ENCODE results near the gene CFAP97D1. TPM values are rescaled to one million over a fixed set of nuclear protein-coding genes. Genes with fewer than 3 reads are reported as not detected.
A peak's percentile ranks its signal among the peaks of the same experiment; 100 is the strongest.

CFAP97D1 gene
- total RNA-seq, 4 donors from 2014 or later: not detected

- peak overlapping the region in 1 of 4 donors; percentile 16 for H3K4me3 ChIP-seq
- WGBS, 2 donors (ENCODE audit: low coverage in 1 of 2): 2% methylated on average over 29 of the region's 60 CpGs; no CpG with 5 or more reads in 1 of the 2 donors
- H3K27ac ChIP-seq: no peak overlapping the region
- no peaks in the 10 kb centered on the region for H3K36me3 ChIP-seq
- peaks cover 64% of the 10 kb centered on the region for H3K27me3 ChIP-seq
- no peaks in the 10 kb centered on the region for H3K9me3 ChIP-seq
- in situ Hi-C loops (cut with MboI; ENCODE audit: low pct_ligation_motif_present in 1 of 4, low pct_unique_long_range_greater_than_20kb in 1 of 4, low sequenced_read_pairs in 3 of 4): loop anchor here in 2 of 4 donors (10.0 kb wide), 1 partner anchor 51 kb away; no protein-coding TSS in a partner anchor
- intact Hi-C loops (cut with DNase I; ENCODE audit: low total_unique reads): loop anchor here (10.0 kb wide), 1 partner anchor 181 kb away; no protein-coding TSS in a partner anchor
- DNase-seq: no peak
- TF ChIP-seq EP300 (IDR thresholded peaks at IDR 0.05; ENCODE audit: low read depth): no peak
- no peak for TF ChIP-seq POLR2AphosphoS5 (IDR thresholded peaks at IDR 0.05)
- peaks cover 0 to 8% (median 8%) of the 10 kb centered on the region in 4 donors for H3K4me1 ChIP-seq
Observed at GRCh38 chr17:43755389-43755875, 24.8 kb upstream of the CFAP97D1 start.

GRCh38 chr17:43756201-43756600, 24.0 kb upstream of the CFAP97D1 start:
- intact Hi-C loops (cut with DNase I; ENCODE audit: low total_unique reads): loop anchor here (10.0 kb wide), 1 partner anchor 181 kb away; no protein-coding TSS in a partner anchor
- 79 to 84% methylated on average over 2 to 6 of the region's 6 CpGs for WGBS, 2 donors (ENCODE audit: low coverage in 1 of 2)
- Histone ChIP-seq H3K27ac (no peak overlapping the region), H3K4me3 (no peak overlapping the region), H3K9me3 (no peaks in the 10 kb centered on the region), H3K36me3 (no peaks in the 10 kb centered on the region), H3K27me3 (peaks cover 59% of the 10 kb centered on the region), H3K4me1 (peaks cover 0 to 14% (median 10%) of the 10 kb centered on the region in 4 donors)
- DNase-seq: no peak
- in situ Hi-C loops (cut with MboI; ENCODE audit: low pct_ligation_motif_present in 1 of 4, low pct_unique_long_range_greater_than_20kb in 1 of 4, low sequenced_read_pairs in 3 of 4): loop anchor here in 2 of 4 donors (10.0 kb wide), 1 partner anchor 51 kb away; no protein-coding TSS in a partner anchor
- TF ChIP-seq, protein P1, sequence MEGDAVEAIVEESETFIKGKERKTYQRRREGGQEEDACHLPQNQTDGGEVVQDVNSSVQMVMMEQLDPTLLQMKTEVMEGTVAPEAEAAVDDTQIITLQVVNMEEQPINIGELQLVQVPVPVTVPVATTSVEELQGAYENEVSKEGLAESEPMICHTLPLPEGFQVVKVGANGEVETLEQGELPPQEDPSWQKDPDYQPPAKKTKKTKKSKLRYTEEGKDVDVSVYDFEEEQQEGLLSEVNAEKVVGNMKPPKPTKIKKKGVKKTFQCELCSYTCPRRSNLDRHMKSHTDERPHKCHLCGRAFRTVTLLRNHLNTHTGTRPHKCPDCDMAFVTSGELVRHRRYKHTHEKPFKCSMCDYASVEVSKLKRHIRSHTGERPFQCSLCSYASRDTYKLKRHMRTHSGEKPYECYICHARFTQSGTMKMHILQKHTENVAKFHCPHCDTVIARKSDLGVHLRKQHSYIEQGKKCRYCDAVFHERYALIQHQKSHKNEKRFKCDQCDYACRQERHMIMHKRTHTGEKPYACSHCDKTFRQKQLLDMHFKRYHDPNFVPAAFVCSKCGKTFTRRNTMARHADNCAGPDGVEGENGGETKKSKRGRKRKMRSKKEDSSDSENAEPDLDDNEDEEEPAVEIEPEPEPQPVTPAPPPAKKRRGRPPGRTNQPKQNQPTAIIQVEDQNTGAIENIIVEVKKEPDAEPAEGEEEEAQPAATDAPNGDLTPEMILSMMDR (IDR thresholded peaks at IDR 0.05): no peak
- no peak for TF ChIP-seq POLR2AphosphoS5 (IDR thresholded peaks at IDR 0.05)
- TF ChIP-seq POLR2A (IDR thresholded peaks at IDR 0.05): no peak
- TF ChIP-seq EP300 (IDR thresholded peaks at IDR 0.05; ENCODE audit: low read depth): no peak

GRCh38 chr17:43757171-43757660, 23.0 kb upstream of the CFAP97D1 start:
- in situ Hi-C loops (cut with MboI; ENCODE audit: low pct_ligation_motif_present in 1 of 4, low pct_unique_long_range_greater_than_20kb in 1 of 4, low sequenced_read_pairs in 3 of 4): loop anchor here in 2 of 4 donors (10.0 kb wide), 1 partner anchor 52 kb away; no protein-coding TSS in a partner anchor
- TF ChIP-seq, protein P1 (IDR thresholded peaks at IDR 0.05): no peak
- no peak for TF ChIP-seq EP300 (IDR thresholded peaks at IDR 0.05; ENCODE audit: low read depth)
- TF ChIP-seq POLR2AphosphoS5 (IDR thresholded peaks at IDR 0.05): no peak
- intact Hi-C loops (cut with DNase I; ENCODE audit: low total_unique reads): loop anchor here (10.0 kb wide), 1 partner anchor 182 kb away; no protein-coding TSS in a partner anchor
- peaks cover 59% of the 10 kb centered on the region for H3K27me3 ChIP-seq
- no peak overlapping the region for H3K4me3 ChIP-seq
- peaks cover 0 to 14% (median 10%) of the 10 kb centered on the region in 4 donors for H3K4me1 ChIP-seq
- H3K36me3 ChIP-seq: no peaks in the 10 kb centered on the region
- H3K27ac ChIP-seq: no peak overlapping the region
- no peaks in the 10 kb centered on the region for H3K9me3 ChIP-seq
- DNase-seq: no peak
- WGBS, 2 donors (ENCODE audit: low coverage in 1 of 2): 59 to 80% methylated on average over 2 to 6 of the region's 8 CpGs

DNA sequence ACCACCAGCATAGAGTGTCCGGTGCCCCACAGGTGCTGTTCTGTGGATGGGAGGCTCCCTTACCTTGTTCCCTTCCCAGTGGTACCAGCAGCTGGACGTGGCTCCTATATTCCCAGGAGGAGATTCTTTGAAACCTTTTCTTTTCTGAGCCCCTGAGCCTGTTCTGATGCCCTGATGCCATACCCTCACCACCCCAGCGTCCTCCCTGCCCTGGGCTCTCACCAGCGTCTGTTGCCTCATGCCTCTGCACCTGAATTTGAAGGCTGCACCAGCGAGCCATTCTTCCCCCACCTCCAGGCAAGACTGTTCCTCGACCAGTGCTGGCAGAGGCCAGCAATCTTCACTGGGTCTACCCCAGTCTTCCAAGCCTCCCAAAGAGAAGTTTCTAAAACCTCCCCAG, 22.1 kb upstream of the CFAP97D1 start:
- WGBS, 2 donors (ENCODE audit: low coverage in 1 of 2): 69% methylated on average over 6 of the region's 6 CpGs; no CpG with 5 or more reads in 1 of the 2 donors

More for the DNA sequence above, 22.1 kb upstream of the CFAP97D1 start:
- Histone ChIP-seq H3K36me3 (no peaks in the 10 kb centered on the region), H3K9me3 (no peaks in the 10 kb centered on the region), H3K4me1 (peaks cover 0 to 14% (median 10%) of the 10 kb centered on the region in 4 donors), H3K4me3 (no peak overlapping the region), H3K27me3 (peaks cover 56% of the 10 kb centered on the region), H3K27ac (no peak overlapping the region)
- TF ChIP-seq, protein P1 (IDR thresholded peaks at IDR 0.05): no peak
- TF ChIP-seq POLR2A (IDR thresholded peaks at IDR 0.05): no peak
- TF ChIP-seq POLR2AphosphoS5 (IDR thresholded peaks at IDR 0.05): no peak
- no peak for TF ChIP-seq EP300 (IDR thresholded peaks at IDR 0.05; ENCODE audit: low read depth)
- intact Hi-C loops (cut with DNase I; ENCODE audit: low total_unique reads): loop anchor here (10.0 kb wide), 1 partner anchor 183 kb away; no protein-coding TSS in a partner anchor
- no peak for DNase-seq
- in situ Hi-C loops (cut with MboI; ENCODE audit: low pct_ligation_motif_present in 1 of 4, low pct_unique_long_range_greater_than_20kb in 1 of 4, low sequenced_read_pairs in 3 of 4): loop anchor here in 2 of 4 donors (10.0 kb wide), 1 partner anchor 53 kb away; no protein-coding TSS in a partner anchor

Measured in transverse colon (tissue), 4 donors.